ENCODE results near the gene CNIH2.

DNA sequence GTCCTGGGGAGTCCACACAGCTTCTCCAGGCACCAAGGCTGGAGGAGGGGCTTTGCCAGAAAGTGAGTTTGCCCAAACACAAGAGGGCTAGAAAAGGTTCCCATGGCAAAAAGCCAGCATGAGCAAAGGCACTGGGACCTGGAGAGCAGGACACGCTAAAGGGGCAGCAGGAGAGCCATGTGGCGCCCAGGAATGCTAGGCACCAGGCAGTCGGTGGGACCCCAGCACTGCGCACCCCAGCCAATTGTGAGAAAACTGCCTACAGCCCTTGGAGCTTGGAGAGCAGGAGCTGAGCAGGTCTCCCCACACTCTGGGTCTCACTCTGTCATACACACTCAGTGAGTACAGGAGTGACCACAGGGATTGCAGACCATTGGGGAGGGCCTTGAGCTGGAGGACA lies 14.7 kb upstream of the CNIH2 start:
- no peak for TF ChIP-seq CTCF (IDR thresholded peaks at IDR 0.05; ENCODE audit: poor library complexity, severe bottlenecking)
- TF ChIP-seq EZH2 (IDR thresholded peaks at IDR 0.05; ENCODE audit: borderline replicate concordance, insufficient read depth, low read length, poor library complexity, severe bottlenecking), result no peak
- no peak for TF ChIP-seq SMC3 (conservative IDR thresholded peaks at IDR 0.05; ENCODE audit: poor library complexity)
- TF ChIP-seq EP300 (conservative IDR thresholded peaks at IDR 0.05; ENCODE audit: poor library complexity, severe bottlenecking), result no peak
- no peak for TF ChIP-seq MXI1 (conservative IDR thresholded peaks at IDR 0.05; ENCODE audit: poor library complexity, severe bottlenecking)
- TF ChIP-seq RAD21 (conservative IDR thresholded peaks at IDR 0.05), result no peak
- no peak for TF ChIP-seq TAF1 (IDR thresholded peaks at IDR 0.05; ENCODE audit: low read depth)

Measured in neural cell (in vitro differentiated cells).